HepG2 (cell line): ENCODE data around the gene MUTYH. TPM values are rescaled to one million over a fixed set of nuclear protein-coding genes. Genes with fewer than 3 reads are reported as not detected.

Experiments used
- ATF3 ChIP-seq: sonication (generic); formaldehyde crosslinking; IDR thresholded peaks from 2 replicates; pipeline ENCODE4 v1.4.0; 2020; ENCODE audit warnings: missing genetic modification reagents
- BRF2 ChIP-seq: sonication (generic); formaldehyde crosslinking; IDR thresholded peaks from 2 replicates; pipeline ENCODE4 v1.8.1; 2022; ENCODE audit warnings: mild to moderate bottlenecking, missing genetic modification reagents
- CREM ChIP-seq, 2 experiments: sonication (generic) in 1 of 2; formaldehyde crosslinking in 1 of 2; IDR thresholded peaks; 2 replicates each; pipeline versions ENCODE4 v1.4.0 to v1.6.1; 2016 to 2020; ENCODE audit warnings: antibody characterized with exemption in 1 of 2, mild to moderate bottlenecking in 1 of 2, missing genetic modification reagents in 1 of 2
- ETS1 ChIP-seq: sonication (generic); formaldehyde crosslinking; IDR thresholded peaks from 2 replicates; pipeline ENCODE4 v1.4.0; 2020; ENCODE audit warnings: missing genetic modification reagents
- GLMP ChIP-seq: sonication (generic); formaldehyde crosslinking; IDR thresholded peaks from 2 replicates; pipeline ENCODE4 v1.9.0; 2021; ENCODE audit warnings: missing genetic modification reagents, mild to moderate bottlenecking, borderline replicate concordance
- GMEB1 ChIP-seq: sonication (generic); formaldehyde crosslinking; IDR thresholded peaks from 2 replicates; pipeline ENCODE4 v1.5.1; 2020; ENCODE audit warnings: missing genetic modification reagents, mild to moderate bottlenecking, borderline replicate concordance
- KDM1A ChIP-seq: IDR thresholded peaks from 2 replicates; pipeline ENCODE4 v1.6.1; 2016; ENCODE audit warnings: missing compliant biosample characterization
- KLF15 ChIP-seq: sonication (generic); formaldehyde crosslinking; IDR thresholded peaks from 2 replicates; pipeline ENCODE4 v1.8.1; 2023; ENCODE audit warnings: borderline replicate concordance, mild to moderate bottlenecking, inconsistent platforms, missing genetic modification reagents, mixed read lengths
- KLF16 ChIP-seq, 2 experiments: sonication (generic) in 1 of 2; formaldehyde crosslinking in 1 of 2; IDR thresholded peaks; 2 replicates each; pipeline versions ENCODE4 v1.6.1 to v1.8.0; 2016 to 2023; ENCODE audit warnings: missing genetic modification reagents in 2 of 2, missing compliant biosample characterization in 1 of 2
- PRPF4 ChIP-seq: fragments of 200-400 bp; formaldehyde crosslinking; IDR thresholded peaks from 2 replicates; pipeline ENCODE4 v1.6.1; 2016; ENCODE audit warnings: low read length, low read depth; ENCODE audit not compliant: poor library complexity, severe bottlenecking
- RXRB ChIP-seq: IDR thresholded peaks from 2 replicates; pipeline ENCODE4 v1.6.1; 2016; ENCODE audit warnings: borderline replicate concordance, missing genetic modification reagents, missing compliant biosample characterization
- THYN1 ChIP-seq: sonication (generic); formaldehyde crosslinking; IDR thresholded peaks from 2 replicates; pipeline ENCODE4 v1.8.1; 2023; ENCODE audit warnings: low read depth, mild to moderate bottlenecking, moderate library complexity, missing genetic modification reagents, borderline replicate concordance
- YEATS4 ChIP-seq: sonication (generic); formaldehyde crosslinking; IDR thresholded peaks from 2 replicates; pipeline ENCODE4 v1.4.0; 2020; ENCODE audit warnings: missing genetic modification reagents, borderline replicate concordance
- ZBTB3 ChIP-seq: sonication (generic); formaldehyde crosslinking; IDR thresholded peaks from 2 replicates; pipeline ENCODE4 v1.4.0; 2020; ENCODE audit warnings: low read depth, mild to moderate bottlenecking, moderate library complexity, missing genetic modification reagents, borderline replicate concordance
- ZNF17 ChIP-seq: sonication (generic); formaldehyde crosslinking; IDR thresholded peaks from 2 replicates; pipeline ENCODE4 v1.5.0; 2020; ENCODE audit warnings: mild to moderate bottlenecking, missing genetic modification reagents
- ZNF207 ChIP-seq: fragments of 450-650 bp; IDR thresholded peaks from 2 replicates; pipeline ENCODE4 v1.6.1; 2016; ENCODE audit warnings: antibody characterized with exemption, borderline replicate concordance
- ZNF326 ChIP-seq: sonication (generic); formaldehyde crosslinking; IDR thresholded peaks from 2 replicates; pipeline ENCODE4 v1.4.0; 2020; ENCODE audit warnings: missing genetic modification reagents, borderline replicate concordance
- ZNF556 ChIP-seq: sonication (generic); formaldehyde crosslinking; IDR thresholded peaks from 2 replicates; pipeline ENCODE4 v1.4.0; 2020; ENCODE audit warnings: mild to moderate bottlenecking, missing genetic modification reagents, borderline replicate concordance
- ZNF652 ChIP-seq: IDR thresholded peaks from 2 replicates; pipeline ENCODE4 v1.6.1; 2016; ENCODE audit warnings: low read depth, borderline replicate concordance
- ZNF709 ChIP-seq: sonication (generic); formaldehyde crosslinking; IDR thresholded peaks from 2 replicates; pipeline ENCODE4 v1.5.0; 2020; ENCODE audit warnings: mild to moderate bottlenecking, missing genetic modification reagents
- polyA plus RNA-seq, 8 experiments: library from polyadenylated mRNA; depleted of rRNA in 3 of 8; stranded (reverse) in 7 of 8; unstranded in 1 of 8; fragments of >200 nt; fragmentation: Illumina TruSeq in 4 of 8; extraction: Trizol in 4 of 8; gene quantifications; 2 replicates each; pipeline versions ENCODE4 v1.2.1 to v1.2.3, GENCODE V29; 2011 to 2016; ENCODE audit warnings: low read depth in 4 of 8, missing spikeins in 1 of 8, mixed read lengths in 1 of 8; ENCODE audit not compliant: insufficient read depth in 1 of 8
- total RNA-seq, 5 experiments: library from RNA; depleted of rRNA; stranded (reverse); fragments of >200 nt; fragmentation: Illumina TruSeq; extraction: Trizol; gene quantifications; 2 replicates each; pipeline ENCODE4 v1.2.3, GENCODE V29; 2016; ENCODE audit warnings: low read depth in 1 of 5
- TF ChIP-seq, protein P1 (sequence below): sonication (generic); formaldehyde crosslinking; IDR thresholded peaks from 2 replicates; pipeline ENCODE4 v1.4.0; 2020; ENCODE audit warnings: mild to moderate bottlenecking, missing genetic modification reagents

The MUTYH gene
- total and polyA plus RNA-seq, 2 of the 13 experiments (the other 11 are each of a cell fraction or from before 2014, with no cell fraction given), result 16.3 to 17.1 TPM

- TF ChIP-seq, protein P1, sequence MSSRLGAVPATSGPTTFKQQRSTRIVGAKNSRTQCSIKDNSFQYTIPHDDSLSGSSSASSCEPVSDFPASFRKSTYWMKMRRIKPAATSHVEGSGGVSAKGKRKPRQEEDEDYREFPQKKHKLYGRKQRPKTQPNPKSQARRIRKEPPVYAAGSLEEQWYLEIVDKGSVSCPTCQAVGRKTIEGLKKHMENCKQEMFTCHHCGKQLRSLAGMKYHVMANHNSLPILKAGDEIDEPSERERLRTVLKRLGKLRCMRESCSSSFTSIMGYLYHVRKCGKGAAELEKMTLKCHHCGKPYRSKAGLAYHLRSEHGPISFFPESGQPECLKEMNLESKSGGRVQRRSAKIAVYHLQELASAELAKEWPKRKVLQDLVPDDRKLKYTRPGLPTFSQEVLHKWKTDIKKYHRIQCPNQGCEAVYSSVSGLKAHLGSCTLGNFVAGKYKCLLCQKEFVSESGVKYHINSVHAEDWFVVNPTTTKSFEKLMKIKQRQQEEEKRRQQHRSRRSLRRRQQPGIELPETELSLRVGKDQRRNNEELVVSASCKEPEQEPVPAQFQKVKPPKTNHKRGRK (CRISPR knock-in tag), result no peak
- TF ChIP-seq THYN1 (CRISPR knock-in tag), result no peak
- TF ChIP-seq PRPF4, result no peak
- peak in 1 of 2 experiments; percentile 79; a peak in 2 of 4 replicates for TF ChIP-seq KLF16 (CRISPR knock-in tag; IDR thresholded peaks at IDR 0.05)
- TF ChIP-seq KLF15 (CRISPR knock-in tag), result no peak
- peak; percentile 74 for TF ChIP-seq ATF3 (CRISPR knock-in tag)
- peak; percentile 74 for TF ChIP-seq RXRB (CRISPR knock-in tag)
- TF ChIP-seq ZNF709 (CRISPR knock-in tag), result peak; percentile 65; the same call in 1 of the 2 replicates
- TF ChIP-seq ZNF556 (CRISPR knock-in tag), result no peak; the same call in 1 of the 2 replicates
- TF ChIP-seq GMEB1, result peak; percentile 81
- TF ChIP-seq ZNF326 (CRISPR knock-in tag), result no peak
- TF ChIP-seq ZBTB3 (CRISPR knock-in tag), result no peak
- peak; percentile 83 for TF ChIP-seq KDM1A
- TF ChIP-seq BRF2, result no peak
- TF ChIP-seq GLMP (CRISPR knock-in tag), result no peak
- TF ChIP-seq ETS1 (CRISPR knock-in tag), result no peak
- TF ChIP-seq ZNF207, result no peak
- TF ChIP-seq ZNF652 (CRISPR knock-in tag), result peak; percentile 50; the same call in 1 of the 2 replicates
- TF ChIP-seq CREM (IDR thresholded peaks at IDR 0.05), result no peak; the same call in 1 of the 2 replicates
- TF ChIP-seq CREM (CRISPR knock-in tag; IDR thresholded peaks at IDR 0.05), result no peak
- TF ChIP-seq YEATS4 (CRISPR knock-in tag), result peak; percentile 88
- TF ChIP-seq ZNF17 (CRISPR knock-in tag), result no peak
Measured at GRCh38 chr1:45303520-45304310, 36.5 kb downstream of the MUTYH start (continued).
